Measurements from ENCODE around the gene MVB12A. TPM values are rescaled to one million over a fixed set of nuclear protein-coding genes. Genes with fewer than 3 reads are reported as not detected.

Gene MVB12A
- total and polyA plus RNA-seq, 2 of the 4 experiments (the other 2 are of a cell fraction): 13.8 to 43.9 TPM

GRCh38 chr19:17436094-17436873 lies 16.4 kb downstream of the MVB12A start:
- H3K27ac ChIP-seq (ENCODE audit: insufficient read depth, low read length): no peak overlapping the region
- H3K9ac ChIP-seq (ENCODE audit: low read depth, low read length): no peak overlapping the region
- no peak overlapping the region for H3K56ac ChIP-seq (ENCODE audit: extremely low read depth, insufficient read depth, low read length)
- no peak overlapping the region for H4K5ac ChIP-seq (ENCODE audit: low read depth, low read length)
- no peak for TF ChIP-seq ELK1 (IDR thresholded peaks at IDR 0.05; ENCODE audit: borderline replicate concordance, low read depth, low read length)
- TF ChIP-seq BHLHE40 (IDR thresholded peaks at IDR 0.05; ENCODE audit: low read depth, low read length): no peak
- TF ChIP-seq MXI1 (IDR thresholded peaks at IDR 0.05; ENCODE audit: borderline replicate concordance, low read depth, low read length): no peak
- no peak for TF ChIP-seq SMC3 (IDR thresholded peaks at IDR 0.05; ENCODE audit: low read depth, low read length)
- TF ChIP-seq MAZ (IDR thresholded peaks at IDR 0.05; ENCODE audit: borderline replicate concordance, low read depth, low read length): no peak
- no peak for TF ChIP-seq USF2 (IDR thresholded peaks at IDR 0.05; ENCODE audit: low read depth, low read length)
- TF ChIP-seq RFX5 (IDR thresholded peaks at IDR 0.05; ENCODE audit: low read depth, low read length): no peak
- TF ChIP-seq NFE2L2 (IDR thresholded peaks at IDR 0.05; ENCODE audit: low read depth, low read length): no peak
- TF ChIP-seq CTCF (conservative IDR thresholded peaks at IDR 0.05; ENCODE audit: low read depth, low read length): no peak
- TF ChIP-seq FOS (IDR thresholded peaks at IDR 0.05; ENCODE audit: low read depth, low read length): no peak
- TF ChIP-seq RAD21 (IDR thresholded peaks at IDR 0.05; ENCODE audit: low read length): no peak
- TF ChIP-seq RCOR1 (IDR thresholded peaks at IDR 0.05; ENCODE audit: insufficient replicate concordance, low read length): no peak
- H3K4me2 ChIP-seq (ENCODE audit: low read depth, low read length): no peak overlapping the region
- in situ Hi-C loops (cut with MboI; ENCODE audit: low sequenced_read_pairs): no loop called here
- dilution Hi-C loops (cut with HindIII; ENCODE audit: low sequenced_read_pairs, unreplicated experiment): no loop called here
- BruUV-seq (replicated peaks): no TSS peak
- intact Hi-C loops (cut with micrococcal nuclease): no loop called here
- H3K9me3 ChIP-seq (ENCODE audit: control insufficient read depth, insufficient read depth, low read length): peaks cover 2% of the 10 kb centered on the region; the same call in 1 of the 2 replicates
- no peaks in the 10 kb centered on the region for H3K9me1 ChIP-seq (ENCODE audit: insufficient read depth, low read length)
- H3K36me3 ChIP-seq (ENCODE audit: control insufficient read depth, insufficient read depth, low read length): no peaks in the 10 kb centered on the region
- no peak overlapping the region for H3K14ac ChIP-seq (replicated peaks; ENCODE audit: low read depth, low read length)
- no peak overlapping the region for H2AFZ ChIP-seq (replicated peaks; ENCODE audit: low read length, poor library complexity)
- no peak overlapping the region for H4K91ac ChIP-seq (ENCODE audit: insufficient read depth, low read depth, low read length)
- H2BK5ac ChIP-seq (ENCODE audit: low read depth, low read length, poor library complexity, severe bottlenecking): no peak overlapping the region
- no peak for ATAC-seq (ENCODE audit: low read depth)
- no peak overlapping the region for H2BK120ac ChIP-seq (ENCODE audit: low read depth, low read length)
- no peaks in the 10 kb centered on the region for H3K4me1 ChIP-seq (ENCODE audit: control insufficient read depth, insufficient read depth, low read length)
- no peak overlapping the region for H3K4ac ChIP-seq (ENCODE audit: low read depth, low read length)
- no peak overlapping the region for H3K18ac ChIP-seq (ENCODE audit: low read depth, low read length)
- H2BK20ac ChIP-seq (ENCODE audit: low read depth, low read length): no peak overlapping the region
- H3K23ac ChIP-seq (ENCODE audit: low read depth, low read length): no peak overlapping the region
- DNase-seq: no peak
- POLR2A ChIA-PET (ENCODE audit: unreplicated experiment): no interaction called here
- no peak overlapping the region for H2AK5ac ChIP-seq (ENCODE audit: low read depth, low read length)
- no peaks in the 10 kb centered on the region for H4K20me1 ChIP-seq (ENCODE audit: insufficient read depth, low read length)
- H2AK9ac ChIP-seq (replicated peaks; ENCODE audit: low read depth, low read length, poor library complexity): no peak overlapping the region
- 87% methylated on average over 15 of the region's 25 CpGs; no CpG with 5 or more reads in 1 of the 2 experiments for WGBS, 2 experiments (ENCODE audit: extremely low coverage in 2 of 2, insufficient read length in 1 of 2)
- H3K4me3 ChIP-seq (ENCODE audit: insufficient read depth, low read depth, low read length): no peak overlapping the region
- no peaks in the 10 kb centered on the region for H3K79me1 ChIP-seq (ENCODE audit: low read depth in 1 of 2, low read length in 2 of 2)
- no peak overlapping the region for H4K8ac ChIP-seq (ENCODE audit: low read depth in 2 of 2, low read length in 2 of 2)
- H2BK15ac ChIP-seq (ENCODE audit: low read depth, low read length): no peak overlapping the region
- CTCF ChIA-PET: no interaction called here
- no peaks in the 10 kb centered on the region for H3K27me3 ChIP-seq (ENCODE audit: control insufficient read depth, insufficient read depth, low read length)
